Adrenal gland (tissue), 12 donors: ENCODE results near the gene SBF2. TPM values are rescaled to one million over a fixed set of nuclear protein-coding genes. Genes with fewer than 3 reads are reported as not detected.

ENCODE experiments used
- DNase-seq, 7 donors: peaks; one replicate each; pipeline ENCODE4 v3.0.0-alpha.2; 2019 to 2020
- H3K27ac ChIP-seq, 5 donors: fragments of 200-600 bp; sonication (generic) in 4 of 5; 1 replicate in 3 of 5; 2 replicates in 2 of 5; pipeline versions ENCODE4 v1.5.1 to v1.8.0; 2016 to 2020; ENCODE audit warnings: mild to moderate bottlenecking in 1 of 5
- H3K27me3 ChIP-seq: fragments of 200-600 bp; 2 replicates; pipeline ENCODE4 v1.8.0; 2021
- H3K36me3 ChIP-seq, 2 donors: fragments of 200-600 bp; replicated peaks in 1 of 2; 1 replicate in 1 of 2; 2 replicates in 1 of 2; pipeline versions ENCODE4 v1.5.1 to v1.8.0; 2018 to 2022
- H3K4me1 ChIP-seq, 2 donors: fragments of 200-600 bp; replicated peaks in 1 of 2; 1 replicate in 1 of 2; 2 replicates in 1 of 2; pipeline versions ENCODE4 v1.5.1 to v1.8.0; 2018 to 2021
- H3K4me3 ChIP-seq, 4 donors: fragments of 200-600 bp; sonication (generic) in 3 of 4; one replicate each; pipeline ENCODE4 v1.5.1; 2016 to 2018
- H3K9me3 ChIP-seq, 3 donors: fragments of 200-600 bp; sonication (generic) in 1 of 3; replicated peaks in 1 of 3; 1 replicate in 2 of 3; 2 replicates in 1 of 3; pipeline versions ENCODE4 v1.5.1 to v1.8.0; 2016 to 2021
- POLR2A ChIP-seq, 2 donors: fragments of 450-650 bp; IDR thresholded peaks; one replicate each; pipeline ENCODE4 v1.6.1; 2017; ENCODE audit warnings: antibody characterized with exemption in 2 of 2, mild to moderate bottlenecking in 2 of 2, moderate library complexity in 1 of 2
- WGBS, 4 donors: extraction: QIAGEN DNeasy Blood & Tissue Kit in 2 of 4; methylation state at CpG; one replicate each; pipeline versions ENCODE4 v1.1.5 to v1.1.7; 2013 to 2017; 5-methylcytosine and 5-hydroxymethylcytosine counted together
- intact Hi-C, 2 donors: fragments of 100-400 bp; cut with DNase I; formaldehyde crosslinking; loops; one replicate each; pipeline versions ENCODE4 v1.14.1 to v1.15.0; 2022 to 2023
- polyA plus RNA-seq, 3 donors: library from polyadenylated mRNA; stranded (reverse); fragments of 200-250 nt in 2 of 3; fragments of 350-450 nt in 1 of 3; fragmentation: Illumina TruSeq in 1 of 3; extraction: RNeasy Lipid Tissue Mini Kit (QIAGEN cat#74804) in 1 of 3; gene quantifications; one replicate each; pipeline ENCODE4 v1.2.3, GENCODE V29; 2013 to 2014
- total RNA-seq, 9 donors: library from RNA; depleted of rRNA in 4 of 9; stranded (reverse); fragments of >200 nt in 4 of 9; fragments of 120-200 nt in 1 of 9; fragmentation: NEBNext Ultra II Directional in 1 of 9; extraction: Animal tissue kit (Norgen Biotek cat#: 25700) in 1 of 9; gene quantifications; one replicate each; pipeline versions ENCODE4 v1.1.0 to v1.2.4, GENCODE V29; 2013 to 2023
- TF ChIP-seq, protein P1 (sequence below), 6 experiments: fragments of 450-650 bp in 4 of 6; fragments of 200-600 bp in 2 of 6; sonication (generic) in 1 of 6; IDR thresholded peaks; 1 replicate in 5 of 6; 2 replicates in 1 of 6; pipeline versions ENCODE4 v1.5.1 to v1.8.0; 2016 to 2021; ENCODE audit warnings: antibody characterized with exemption in 6 of 6, mild to moderate bottlenecking in 2 of 6, moderate library complexity in 1 of 6
- donor health status: healthy with polysubstance abuse.
- donor health status: Bipolar disorder and iron deficiency.
- donor health status: DM: yes; HTN: yes; CAD: no.
- donor health status: DM: no; HTN: no; CAD: no.
- donor health status: DM: no; HTN: no; CAD: no.
- donor health status: DM: yes; HTN: yes; CAD: no.

SBF2 gene
- total and polyA plus RNA-seq, 12 donors: 12.5 to 66.7 (median 38.0) TPM

DNA sequence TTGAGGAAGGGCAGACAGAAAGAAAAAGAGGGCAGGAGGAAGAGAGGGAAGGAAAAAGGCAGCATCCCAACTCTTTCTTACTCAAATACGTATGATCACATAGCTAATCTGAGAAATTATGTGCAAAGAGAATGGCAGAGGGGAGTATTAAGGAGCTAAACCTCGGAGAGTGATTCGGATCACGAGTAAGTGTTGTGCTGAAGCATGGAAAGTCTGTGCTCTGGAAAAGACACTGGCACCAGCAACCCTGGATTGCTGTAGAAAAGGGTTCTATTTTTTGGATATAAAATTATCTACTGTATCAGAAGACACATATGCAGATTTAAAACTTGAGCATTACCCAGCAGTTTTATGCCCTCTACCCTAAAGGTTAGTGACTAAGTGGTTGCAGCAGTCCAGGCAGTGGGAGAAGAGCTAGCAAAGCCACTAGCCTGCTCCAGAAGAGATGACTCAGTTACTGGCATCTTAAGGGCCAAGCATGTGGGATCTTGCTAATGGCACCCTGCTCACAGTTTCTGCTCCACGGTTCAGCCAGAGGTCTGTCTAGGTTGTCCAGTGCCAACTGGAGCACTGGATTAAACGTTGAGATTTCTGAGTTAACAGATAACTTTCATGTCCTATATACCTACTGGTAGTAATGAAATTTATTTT is 478.4 kb downstream of the SBF2 start:
- Histone ChIP-seq H3K36me3 (no peaks in the 10 kb centered on the region), H3K27me3 (no peaks in the 10 kb centered on the region), H3K4me3 (no peak overlapping the region), H3K4me1 (no peaks in the 10 kb centered on the region), H3K9me3 (no peaks in the 10 kb centered on the region), H3K27ac (no peak overlapping the region)
- intact Hi-C loops: no loop called here
- TF ChIP-seq, protein P1, sequence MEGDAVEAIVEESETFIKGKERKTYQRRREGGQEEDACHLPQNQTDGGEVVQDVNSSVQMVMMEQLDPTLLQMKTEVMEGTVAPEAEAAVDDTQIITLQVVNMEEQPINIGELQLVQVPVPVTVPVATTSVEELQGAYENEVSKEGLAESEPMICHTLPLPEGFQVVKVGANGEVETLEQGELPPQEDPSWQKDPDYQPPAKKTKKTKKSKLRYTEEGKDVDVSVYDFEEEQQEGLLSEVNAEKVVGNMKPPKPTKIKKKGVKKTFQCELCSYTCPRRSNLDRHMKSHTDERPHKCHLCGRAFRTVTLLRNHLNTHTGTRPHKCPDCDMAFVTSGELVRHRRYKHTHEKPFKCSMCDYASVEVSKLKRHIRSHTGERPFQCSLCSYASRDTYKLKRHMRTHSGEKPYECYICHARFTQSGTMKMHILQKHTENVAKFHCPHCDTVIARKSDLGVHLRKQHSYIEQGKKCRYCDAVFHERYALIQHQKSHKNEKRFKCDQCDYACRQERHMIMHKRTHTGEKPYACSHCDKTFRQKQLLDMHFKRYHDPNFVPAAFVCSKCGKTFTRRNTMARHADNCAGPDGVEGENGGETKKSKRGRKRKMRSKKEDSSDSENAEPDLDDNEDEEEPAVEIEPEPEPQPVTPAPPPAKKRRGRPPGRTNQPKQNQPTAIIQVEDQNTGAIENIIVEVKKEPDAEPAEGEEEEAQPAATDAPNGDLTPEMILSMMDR (IDR thresholded peaks at IDR 0.05): no peak
- no peak for TF ChIP-seq POLR2A (IDR thresholded peaks at IDR 0.05)
- peak in 3 of 7 donors; percentile 8 to 30 (median 24) for DNase-seq
- 85 to 94% (median 92%) methylated on average over 6 of the region's 6 CpGs for WGBS, 4 donors

DNA sequence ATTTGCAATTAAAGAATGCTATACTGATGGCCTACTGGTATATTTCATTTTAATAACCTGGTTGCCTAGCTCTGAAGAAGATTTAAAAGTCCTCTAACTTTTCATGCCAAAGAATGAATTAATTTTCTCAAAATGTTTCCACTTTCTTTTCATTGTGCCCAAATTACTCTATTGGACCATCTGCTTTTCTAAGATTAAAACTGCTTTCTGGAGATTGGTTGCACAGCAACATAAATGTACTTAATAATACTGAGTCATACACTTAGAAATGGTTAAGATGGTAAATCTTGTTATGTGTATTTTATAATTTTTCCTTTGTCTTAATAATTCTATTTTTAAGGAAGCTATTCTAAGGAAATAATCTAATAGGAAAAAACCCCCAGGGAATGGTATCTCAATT is 479.9 kb downstream of the SBF2 start:
- no peaks in the 10 kb centered on the region for H3K27me3 ChIP-seq
- intact Hi-C loops: no loop called here

DNA sequence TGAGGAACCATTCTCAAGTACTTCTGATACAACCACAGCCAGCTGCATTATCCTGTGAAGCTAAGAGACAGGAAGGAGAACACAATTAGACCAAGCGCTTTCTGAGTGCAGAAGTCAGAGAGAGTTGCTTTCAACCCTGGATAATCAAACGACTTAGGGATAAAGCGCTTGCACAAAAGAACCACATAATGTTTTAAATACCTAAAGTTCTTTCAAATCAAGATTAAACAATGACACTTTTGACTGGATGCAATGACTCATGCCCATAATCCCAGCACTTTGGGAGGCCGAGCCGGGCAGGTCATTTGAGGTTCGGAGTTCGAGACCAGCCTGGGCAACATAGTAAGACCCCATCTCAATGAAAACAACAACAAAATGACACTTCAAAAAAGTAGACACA is 485.1 kb downstream of the SBF2 start:
- Histone ChIP-seq H3K27me3 (no peaks in the 10 kb centered on the region), H3K4me3 (no peak overlapping the region), H3K27ac (no peak overlapping the region), H3K9me3 (no peaks in the 10 kb centered on the region), H3K4me1 (peaks cover 0 to 7% of the 10 kb centered on the region in 2 donors), H3K36me3 (peaks cover 0 to 6% of the 10 kb centered on the region in 2 donors)
- 88 to 96% (median 93%) methylated on average over 7 of the region's 7 CpGs for WGBS, 4 donors
- intact Hi-C loops: no loop called here
- TF ChIP-seq, protein P1 (IDR thresholded peaks at IDR 0.05): no peak
- no peak for TF ChIP-seq POLR2A (IDR thresholded peaks at IDR 0.05)
- DNase-seq: no peak

More for the DNA sequence above, 479.9 kb downstream of the SBF2 start:
- no peak overlapping the region for H3K27ac ChIP-seq
- no peak for DNase-seq
- H3K36me3 ChIP-seq: no peaks in the 10 kb centered on the region
- H3K4me3 ChIP-seq: no peak overlapping the region
- TF ChIP-seq POLR2A (IDR thresholded peaks at IDR 0.05): no peak
- TF ChIP-seq, protein P1 (IDR thresholded peaks at IDR 0.05): no peak
- no peaks in the 10 kb centered on the region for H3K4me1 ChIP-seq
- H3K9me3 ChIP-seq: no peaks in the 10 kb centered on the region

DNA sequence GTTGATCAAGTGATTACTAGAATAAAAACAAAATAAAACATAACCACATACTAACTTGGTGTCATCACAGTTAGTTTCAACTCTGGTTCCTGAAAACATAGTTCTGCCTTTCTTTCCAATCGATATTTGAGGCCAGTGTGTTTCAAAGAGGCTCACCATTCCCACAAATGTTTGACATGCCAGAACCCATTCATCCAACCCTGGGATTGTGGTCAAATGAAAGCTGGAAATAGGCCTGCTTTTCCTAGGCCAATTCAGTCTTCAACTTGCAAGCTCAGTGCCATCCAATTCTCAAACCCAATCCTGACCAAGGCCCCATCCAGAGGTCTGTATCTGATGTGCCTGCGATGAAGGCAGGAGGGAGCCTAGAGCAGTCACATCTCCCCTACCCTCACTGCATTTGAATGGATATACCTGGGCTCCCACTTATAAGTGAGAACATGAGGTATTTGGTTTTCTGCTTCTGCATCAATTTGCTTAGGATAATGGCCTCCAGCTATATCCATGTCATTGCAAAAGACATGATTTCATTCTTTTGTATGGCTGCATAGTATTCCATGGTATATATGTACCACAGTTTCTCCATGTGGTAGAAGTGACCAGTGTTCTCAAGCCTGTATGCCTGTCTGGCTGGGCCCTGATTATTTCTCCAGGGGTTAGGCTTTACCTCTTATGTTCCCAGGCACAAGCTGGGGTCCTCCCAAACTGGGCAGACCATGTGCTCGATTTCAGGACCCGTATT is 486.9 kb downstream of the SBF2 start:
- Histone ChIP-seq H3K27ac (no peak overlapping the region), H3K4me3 (no peak overlapping the region), H3K36me3 (peaks cover 0 to 6% of the 10 kb centered on the region in 2 donors), H3K4me1 (peaks cover 0 to 11% of the 10 kb centered on the region in 2 donors), H3K9me3 (no peaks in the 10 kb centered on the region), H3K27me3 (no peaks in the 10 kb centered on the region)
- DNase-seq: no peak
- intact Hi-C loops: no loop called here
- no peak for TF ChIP-seq POLR2A (IDR thresholded peaks at IDR 0.05)
- TF ChIP-seq, protein P1 (IDR thresholded peaks at IDR 0.05): no peak
- WGBS, 4 donors: 89 to 99% (median 95%) methylated on average over 4 of the region's 4 CpGs
